ENCODE data around the gene CDKN1C.

Gene CDKN1C

DNA sequence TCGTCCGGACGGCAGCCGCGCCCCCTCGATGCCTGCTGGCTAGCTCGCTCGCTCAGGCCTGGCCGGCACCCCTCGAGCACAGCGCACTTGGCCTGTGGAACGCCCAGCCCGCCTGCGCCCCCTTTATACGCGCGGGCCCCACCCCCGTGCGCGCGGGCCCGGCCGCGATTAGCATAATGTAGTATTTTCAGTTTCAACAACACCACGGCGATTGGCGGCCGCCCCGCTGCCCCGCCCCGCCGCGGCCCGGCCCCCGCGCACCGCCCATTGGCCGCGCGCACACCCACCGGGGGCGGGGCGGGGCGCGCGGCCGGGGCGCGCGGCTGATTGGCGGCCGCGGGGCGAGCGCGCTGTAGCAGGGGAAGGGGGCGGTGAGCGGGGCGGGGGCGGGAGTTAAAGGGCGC, at the start of gene CDKN1C:
TSS of gene CDKN1C (minus strand) at position 98 of the 404 bp plus-strand sequence. CDS start 319 bp downstream, outside the sequence.
- peak; percentile 83 to 91 for DNase-seq

DNA sequence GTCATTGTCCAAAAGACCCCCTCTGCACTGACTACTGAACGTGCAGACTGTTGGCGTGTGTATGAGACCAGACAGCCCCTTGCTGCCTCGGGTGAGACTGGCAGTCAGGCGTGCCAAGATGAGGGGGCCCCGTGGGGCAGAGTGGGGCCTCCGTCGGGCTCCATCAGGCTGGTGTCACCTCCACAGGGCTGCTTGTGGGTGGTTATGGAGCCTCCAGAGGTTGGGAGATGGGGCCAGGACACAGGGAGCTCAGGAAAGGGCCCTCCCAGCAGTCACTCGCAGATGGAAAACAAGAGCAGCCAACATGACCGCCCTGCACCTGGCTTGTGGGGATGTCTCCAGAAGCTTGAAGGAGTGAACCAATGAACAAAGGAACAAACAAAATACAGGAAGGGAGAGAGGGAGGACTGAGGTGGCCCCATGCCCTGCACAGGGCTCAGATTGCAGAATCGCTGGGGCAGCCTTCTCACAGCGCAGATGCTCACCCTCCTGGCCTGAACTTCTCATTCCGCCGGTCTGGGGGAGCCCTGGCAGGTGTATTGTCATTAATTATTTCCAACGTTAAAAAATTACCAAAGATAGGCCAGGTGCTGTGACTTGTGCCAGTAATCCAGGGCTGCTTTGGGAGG, 49.1 kb upstream of the CDKN1C start:
- no peak for DNase-seq

DNA sequence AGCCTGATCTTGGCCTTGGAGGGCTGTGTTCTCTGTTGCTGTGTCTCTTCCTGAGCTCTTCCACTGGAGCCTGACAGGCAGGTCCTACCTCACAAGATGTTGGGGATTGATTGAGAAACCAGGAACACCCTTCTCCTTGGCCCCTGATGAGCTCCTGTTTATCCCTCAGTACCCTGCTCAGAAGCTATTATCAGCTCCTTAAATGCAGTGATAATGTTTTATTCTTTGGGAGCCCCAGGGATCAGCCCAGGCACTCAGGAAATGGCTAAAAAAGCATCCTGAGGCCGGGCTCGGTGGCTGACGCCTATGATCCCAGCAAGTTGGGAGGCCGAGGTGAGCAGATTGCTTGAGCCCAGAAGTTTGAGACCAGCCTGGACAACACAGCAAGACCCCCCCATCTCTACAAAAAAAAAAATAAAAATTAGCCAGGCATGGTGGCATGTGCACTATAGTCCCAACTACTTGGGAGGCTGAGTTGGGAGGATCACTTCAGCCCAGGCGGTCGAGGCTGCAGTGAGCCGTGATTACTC, 48.5 kb upstream of the CDKN1C start:
- no peak for DNase-seq

DNA sequence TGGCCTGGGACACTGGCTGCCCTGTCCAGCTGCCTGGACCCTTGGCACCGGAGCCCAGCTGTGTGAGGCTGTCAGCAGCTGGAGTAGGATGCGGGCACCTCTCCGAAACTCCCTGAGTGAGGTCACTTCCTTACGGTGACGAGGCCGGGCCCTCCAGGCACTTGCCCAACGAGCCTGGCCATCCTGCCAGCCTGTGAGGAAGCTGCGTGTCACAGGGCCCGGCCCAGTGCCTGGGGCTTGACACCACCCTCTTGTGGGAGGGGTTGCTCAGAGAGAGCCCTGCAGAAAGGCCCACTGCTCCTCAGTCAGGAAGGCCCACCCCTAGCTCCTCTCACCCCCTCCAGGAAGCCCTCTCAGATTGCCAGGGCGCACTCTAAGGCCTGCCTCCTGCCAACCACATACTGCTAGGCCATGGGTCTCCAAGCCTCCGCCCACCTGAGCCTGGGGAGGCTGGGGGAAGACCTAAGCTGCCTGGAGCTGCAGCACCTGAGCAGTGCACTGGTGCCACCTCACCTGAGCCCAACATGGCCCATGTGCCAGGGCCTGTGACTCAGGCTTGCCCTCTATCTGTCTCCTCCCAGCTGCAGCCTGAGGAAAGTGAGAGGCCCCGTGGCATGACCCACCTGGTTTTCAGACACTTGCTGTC, 47.9 kb upstream of the CDKN1C start:
- DNase-seq: peak; percentile 69 to 82

DNA sequence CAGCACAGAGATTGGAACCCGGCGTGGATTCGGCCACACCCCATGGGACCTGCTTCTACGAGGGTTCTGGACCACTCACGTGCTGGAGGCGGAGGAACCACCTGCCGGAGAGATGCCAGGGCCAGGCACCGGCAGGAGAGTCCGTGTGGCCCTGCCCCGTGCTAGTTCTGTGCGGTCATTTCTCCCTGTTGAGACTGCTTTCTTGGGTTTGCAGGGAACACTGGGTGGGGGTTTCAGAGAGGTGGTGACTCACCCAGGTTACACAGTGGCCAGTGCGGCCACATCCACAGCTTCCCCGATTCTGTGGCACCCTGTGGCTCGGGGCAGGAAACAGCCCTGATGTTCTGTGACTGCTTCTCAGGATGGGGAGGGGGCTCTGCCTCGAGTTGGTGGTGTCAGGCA, 47.3 kb upstream of the CDKN1C start:
- peak in 1 of 2 donors; percentile 56 for DNase-seq

DNA sequence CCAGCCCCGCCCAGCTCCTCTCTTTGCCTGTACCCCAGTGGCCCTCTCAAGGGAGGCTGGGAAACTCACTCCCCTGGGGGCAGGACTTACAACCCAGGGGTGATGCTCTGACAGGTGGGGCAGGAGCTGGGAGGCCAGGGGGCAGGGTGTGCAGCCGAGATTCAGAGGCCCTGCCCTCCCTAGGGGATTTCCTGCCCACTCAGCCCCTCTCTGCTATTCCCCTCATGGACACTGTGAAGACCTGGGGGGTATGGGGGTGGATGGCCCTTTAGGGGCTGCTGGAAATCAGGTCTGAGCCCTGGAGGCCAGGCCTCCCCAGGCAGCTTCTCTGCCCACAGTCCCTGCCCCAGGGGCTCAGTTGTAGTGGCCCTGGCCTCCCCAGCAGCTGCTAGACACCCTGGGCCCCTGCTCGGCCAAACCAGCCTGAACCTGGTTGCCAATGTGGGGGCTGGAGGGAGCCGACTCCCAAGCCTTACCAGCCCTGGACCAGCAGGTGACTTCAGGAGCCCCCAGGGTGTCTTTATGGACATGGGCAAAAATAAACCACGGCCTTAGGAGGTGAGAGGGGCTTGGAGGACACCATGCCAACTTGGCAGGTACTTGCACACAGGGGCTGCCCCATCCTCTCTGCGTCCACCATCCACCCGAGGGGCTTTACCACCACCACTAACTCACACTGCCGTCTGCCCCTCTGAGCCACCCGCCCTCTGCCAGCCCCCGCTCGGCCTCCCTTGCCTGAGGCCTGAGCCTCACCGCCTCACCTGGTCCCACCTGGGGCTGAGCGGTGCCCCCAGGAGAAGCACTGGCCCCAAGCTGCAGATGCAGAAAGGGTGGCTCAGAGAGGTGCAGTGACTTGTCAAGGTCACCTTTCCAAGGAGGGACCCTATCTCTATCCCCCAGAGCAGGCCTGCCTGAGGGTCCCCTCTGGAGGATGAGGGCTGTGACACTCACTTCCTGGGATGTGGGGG, 46.5 kb upstream of the CDKN1C start:
- no peak for DNase-seq

DNA sequence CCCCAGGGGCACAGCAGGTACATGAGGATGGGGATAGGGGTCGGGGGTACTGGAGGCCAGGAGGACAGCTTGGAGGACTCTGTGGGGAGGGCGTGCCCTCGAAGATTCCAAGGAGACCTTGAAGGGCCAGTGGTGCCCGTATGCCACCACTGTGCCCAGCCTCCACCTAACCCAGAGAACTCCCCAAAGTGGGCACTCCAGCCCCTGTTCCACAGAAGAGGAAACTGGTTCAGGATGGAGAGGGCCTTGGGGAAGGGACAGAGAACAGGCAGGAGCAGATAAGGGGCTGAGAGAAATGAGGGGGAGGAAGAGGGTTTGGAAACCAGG, 45.8 kb upstream of the CDKN1C start:
- no peak for DNase-seq

DNA sequence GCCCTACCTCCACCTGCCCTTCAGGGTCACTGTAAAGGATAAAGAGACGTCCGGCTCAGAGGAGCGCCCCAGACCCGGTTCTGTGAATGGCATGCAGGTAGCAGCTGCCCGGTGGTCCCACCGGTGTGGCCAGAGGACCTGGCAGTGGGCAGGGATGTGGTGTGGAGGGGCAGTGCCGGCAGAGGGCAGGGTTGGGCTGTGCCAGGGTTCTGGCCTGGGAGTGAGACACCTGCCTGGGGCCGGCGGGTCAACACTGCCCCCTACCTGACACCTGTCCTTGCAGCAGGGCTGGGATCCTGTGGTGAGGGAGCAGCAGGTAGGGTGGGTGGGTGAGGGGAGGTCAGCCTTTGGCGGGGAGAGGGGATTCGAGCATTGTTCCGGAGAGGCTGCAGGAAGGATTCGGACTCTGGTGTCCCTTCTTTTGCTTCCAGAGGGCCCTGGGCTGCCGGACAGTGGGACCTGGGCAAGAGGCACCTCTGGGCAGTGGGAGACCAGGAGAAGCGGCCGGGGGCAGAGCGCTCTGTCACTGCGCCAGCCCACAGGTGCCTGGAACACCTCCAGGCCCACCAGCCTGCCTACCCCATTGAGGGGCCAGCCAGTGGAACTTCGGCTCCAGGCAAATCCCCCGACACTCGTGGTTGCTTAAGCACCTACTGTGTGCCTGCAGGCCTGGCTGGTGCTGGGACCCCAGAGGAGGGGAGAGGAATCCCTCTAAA, 45.3 kb upstream of the CDKN1C start:
- peak; percentile 53 to 61 for DNase-seq

DNA sequence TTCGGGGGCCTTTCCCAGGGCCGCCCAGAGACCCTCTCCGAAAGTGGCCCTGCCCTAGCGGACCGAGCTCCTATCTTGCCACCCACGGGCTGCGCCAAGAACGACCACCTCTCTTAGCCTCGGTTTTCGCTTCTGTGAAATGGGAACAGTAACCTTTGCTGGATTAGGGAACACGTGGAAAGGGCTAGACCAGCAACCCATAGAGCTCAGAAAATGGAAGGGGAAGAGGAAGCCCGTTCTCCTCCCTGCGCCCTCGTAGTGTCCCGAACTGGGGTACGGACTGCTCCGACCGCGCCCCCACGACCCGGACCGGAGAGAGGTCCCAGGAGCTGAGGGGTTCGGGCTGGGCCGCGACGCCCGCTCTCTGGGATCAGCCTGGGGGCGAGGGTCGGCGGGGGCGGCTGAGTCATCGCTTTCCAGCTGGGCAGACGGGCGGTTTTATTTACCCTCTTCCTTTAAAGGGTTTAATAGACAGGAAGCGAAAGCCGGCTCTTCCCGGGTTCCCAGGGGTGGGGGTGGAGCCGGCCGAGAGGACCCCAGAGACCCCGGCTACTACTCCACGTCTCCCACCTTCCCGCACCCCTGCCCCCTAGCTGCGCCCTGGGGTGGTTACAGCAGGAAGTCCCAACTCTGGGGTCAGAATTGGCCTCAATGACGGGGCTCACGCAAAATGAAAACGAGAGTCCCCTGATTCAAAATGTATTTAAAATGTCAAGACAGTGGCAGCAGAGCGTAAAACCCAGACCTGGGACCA, 44.6 kb upstream of the CDKN1C start:
- DNase-seq: peak; percentile 19 to 43

DNA sequence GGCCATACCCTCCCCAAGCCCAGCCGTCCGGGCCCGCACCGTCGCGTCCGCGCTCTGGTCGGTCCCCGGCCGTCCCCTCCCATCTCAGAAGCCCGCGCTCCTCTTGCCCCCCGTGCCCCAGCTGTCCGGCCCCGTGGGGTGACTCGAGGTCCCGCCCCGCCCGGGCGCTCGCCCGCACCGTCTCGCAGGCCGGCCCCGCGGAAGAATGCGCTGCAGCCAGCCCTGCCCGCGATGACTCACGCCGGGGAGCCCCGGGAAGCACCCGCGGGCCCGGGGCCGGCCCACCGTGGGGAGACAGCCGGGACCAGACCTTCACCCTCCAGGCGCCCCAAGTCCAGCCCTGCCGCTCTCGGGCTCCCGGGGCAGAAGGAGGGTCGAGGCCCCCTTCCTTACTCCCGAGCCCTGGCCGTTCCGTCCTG, 44.0 kb upstream of the CDKN1C start:
- DNase-seq: peak; percentile 44 to 56

DNA sequence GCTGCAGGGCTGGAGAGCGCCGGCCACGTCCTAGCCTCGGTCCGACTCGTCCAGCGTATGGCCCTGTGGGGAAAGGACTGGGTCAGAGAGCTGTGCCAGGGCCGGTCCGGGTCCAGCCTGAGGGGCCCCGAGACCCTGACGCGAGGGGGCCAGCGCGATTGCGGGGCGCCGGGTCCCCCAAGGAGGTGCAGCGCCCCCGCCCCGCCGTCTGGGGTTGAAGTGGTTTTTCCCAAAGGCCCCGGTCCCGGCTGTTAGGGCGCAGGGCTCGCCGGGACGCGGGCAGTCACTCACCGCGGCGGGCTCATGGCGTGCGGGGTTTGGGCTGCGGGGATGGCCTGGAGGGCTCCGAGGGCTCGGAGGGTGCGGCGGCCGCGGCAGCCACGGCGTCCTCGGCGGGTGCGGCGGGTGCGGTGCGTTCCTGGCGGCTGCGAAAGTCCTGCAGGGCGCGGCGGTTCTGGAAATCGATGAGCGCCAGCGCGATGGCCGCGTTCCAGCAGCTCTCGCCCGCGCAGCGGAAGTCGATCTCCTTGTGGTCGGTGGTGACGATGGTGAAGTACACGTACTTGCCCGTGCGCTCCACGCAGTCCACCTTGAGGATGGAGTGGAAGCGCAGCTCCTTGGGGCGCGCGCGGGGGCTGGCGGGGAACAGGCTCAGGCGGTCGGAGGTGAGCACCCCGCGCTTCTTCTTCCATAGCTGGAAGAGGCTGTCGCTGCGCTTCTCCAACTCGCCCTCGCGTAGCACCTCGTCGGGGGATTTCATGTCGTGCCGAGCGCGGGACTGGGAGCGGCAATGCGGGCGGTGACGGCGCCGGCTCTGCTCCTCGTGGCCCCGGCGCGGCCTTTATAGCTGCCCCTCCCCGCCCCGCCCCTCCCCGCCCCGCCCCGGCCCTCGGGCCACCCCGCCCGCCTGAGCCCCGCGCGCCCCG, 43.3 kb upstream of the CDKN1C start, which contains the start of gene PHLDA2:
TSS of gene PHLDA2 (minus strand) at position 816 of the 926 bp plus-strand sequence. CDS start at position 760, 56 bp downstream.
- peak; percentile 59 to 67 for DNase-seq

DNA sequence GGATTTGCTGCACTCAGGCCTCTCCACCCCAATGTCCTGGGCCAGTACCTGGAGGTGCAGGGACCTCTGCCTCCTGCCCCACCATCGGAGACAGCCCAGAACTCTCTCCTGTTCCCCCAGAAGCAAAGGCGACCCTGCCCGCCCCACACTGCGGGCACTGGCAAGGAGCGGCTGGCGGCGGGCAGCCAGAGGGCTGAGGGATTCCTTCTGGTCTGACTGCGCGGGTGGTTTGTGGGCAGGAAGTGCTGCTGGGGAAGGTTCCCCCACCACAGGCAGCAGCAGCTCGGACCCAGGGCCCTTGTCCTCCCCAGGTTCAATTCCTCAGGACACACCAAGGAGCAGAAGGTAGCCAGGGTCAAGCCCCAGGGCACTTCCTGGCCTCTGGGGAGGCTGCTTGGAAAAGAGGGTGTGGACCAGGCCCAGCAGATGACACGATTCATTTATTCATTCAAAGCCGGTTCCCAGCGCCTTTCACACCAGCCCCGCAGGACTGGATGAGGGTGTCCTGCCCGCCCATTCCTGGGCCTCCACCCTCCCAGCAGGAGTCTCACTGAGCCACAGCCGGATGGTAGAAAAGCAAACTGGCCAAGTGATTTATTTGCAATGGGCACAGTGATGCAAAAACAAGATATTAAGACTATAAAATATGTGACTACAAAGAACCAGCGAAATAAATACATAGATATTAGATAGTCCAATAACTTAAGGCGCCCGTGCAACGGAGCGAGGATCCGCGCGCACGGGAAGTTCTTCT, 42.5 kb upstream of the CDKN1C start:
- no peak for DNase-seq

DNA sequence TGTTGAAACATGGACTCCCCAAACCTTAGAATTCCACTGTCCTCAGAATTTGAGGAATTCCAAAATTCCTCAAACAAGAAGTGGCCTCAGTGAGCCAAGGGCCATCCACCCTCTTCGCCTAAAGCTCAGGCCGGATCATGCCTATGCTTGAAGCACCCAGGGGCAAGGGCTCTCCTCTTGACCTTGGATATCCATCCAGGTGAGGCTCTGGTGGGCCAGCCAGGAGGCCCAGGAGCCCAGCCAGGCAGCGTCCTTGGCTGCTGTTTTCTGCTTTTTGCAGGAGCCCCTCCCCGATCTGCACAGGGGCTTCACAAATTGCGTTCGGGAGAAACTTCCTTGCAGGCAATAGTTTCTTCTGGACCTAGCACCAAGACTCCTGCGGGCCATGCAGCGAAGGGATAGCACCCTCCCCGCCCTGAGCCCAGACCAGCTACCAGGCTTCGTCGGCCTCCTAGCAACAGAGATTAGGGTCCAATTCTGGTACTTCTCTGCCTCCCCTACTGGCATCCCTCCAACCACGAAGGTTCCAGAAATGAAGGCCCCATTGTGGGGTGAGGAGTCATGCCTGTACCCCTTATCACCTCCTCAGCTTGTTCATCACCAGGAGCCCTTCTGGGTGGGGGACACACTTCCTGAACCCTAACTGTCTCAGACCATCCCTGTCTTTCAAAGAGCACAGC, 41.7 kb upstream of the CDKN1C start:
- no peak for DNase-seq

DNA sequence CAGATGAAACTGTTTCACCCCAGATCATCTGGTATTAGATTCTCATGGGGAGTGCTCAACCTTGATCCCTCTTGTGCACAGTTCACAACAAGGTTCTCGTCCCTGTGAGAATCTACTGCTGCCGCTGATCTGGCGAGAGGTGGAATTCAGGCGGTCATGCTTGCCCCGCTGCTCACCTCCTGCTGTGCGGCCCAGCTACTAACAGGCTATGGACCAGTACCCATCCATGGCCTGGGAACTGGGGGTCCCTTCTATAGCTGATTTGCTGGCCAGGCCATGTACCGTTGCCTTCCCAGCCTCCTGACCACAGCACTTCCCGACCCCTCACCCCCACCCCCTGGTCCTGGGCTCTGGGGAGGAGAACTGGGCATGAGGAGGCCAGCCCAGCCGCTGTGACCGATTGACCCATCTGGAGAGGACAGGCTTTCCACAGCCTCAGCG, 41.1 kb upstream of the CDKN1C start:
- DNase-seq: no peak

DNA sequence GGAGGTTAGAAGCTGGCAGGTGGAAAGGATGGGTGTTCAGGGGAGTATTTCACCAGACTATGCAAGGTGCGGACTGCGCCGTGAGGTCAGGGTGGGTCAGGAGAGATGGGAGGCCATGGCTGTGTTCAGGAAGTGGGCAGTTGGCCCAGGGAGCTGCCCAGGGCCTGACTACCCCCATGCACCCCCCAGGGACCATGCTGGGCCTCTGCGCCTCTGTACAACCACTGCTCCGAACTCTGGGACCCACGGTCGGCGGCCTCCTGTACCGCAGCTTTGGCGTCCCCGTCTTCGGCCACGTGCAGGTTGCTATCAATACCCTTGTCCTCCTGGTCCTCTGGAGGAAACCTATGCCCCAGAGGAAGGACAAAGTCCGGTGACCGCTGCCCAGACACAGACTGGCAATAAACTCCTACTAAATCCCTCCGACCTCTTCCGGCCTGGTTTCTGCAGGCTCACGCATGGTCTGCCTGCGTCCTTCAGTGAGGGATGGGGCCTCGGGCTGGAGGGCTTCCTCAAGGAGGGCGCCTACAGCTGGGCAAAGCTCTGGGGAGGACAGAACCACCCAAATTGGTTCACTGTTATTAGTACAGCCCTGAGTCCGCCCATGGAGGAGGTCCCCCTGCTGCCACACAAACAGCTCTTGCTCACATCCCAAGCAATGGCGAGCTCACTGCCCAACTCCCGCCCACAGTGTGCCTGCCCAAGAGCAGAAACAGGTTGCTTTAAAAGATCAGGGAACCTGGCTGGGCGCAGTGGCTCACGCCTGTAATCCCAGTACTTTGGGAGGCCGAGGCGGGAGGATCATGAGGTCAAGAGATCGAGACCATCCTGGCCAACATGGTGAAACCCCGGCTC, 39.5 kb upstream of the CDKN1C start:
- no peak for DNase-seq

DNA sequence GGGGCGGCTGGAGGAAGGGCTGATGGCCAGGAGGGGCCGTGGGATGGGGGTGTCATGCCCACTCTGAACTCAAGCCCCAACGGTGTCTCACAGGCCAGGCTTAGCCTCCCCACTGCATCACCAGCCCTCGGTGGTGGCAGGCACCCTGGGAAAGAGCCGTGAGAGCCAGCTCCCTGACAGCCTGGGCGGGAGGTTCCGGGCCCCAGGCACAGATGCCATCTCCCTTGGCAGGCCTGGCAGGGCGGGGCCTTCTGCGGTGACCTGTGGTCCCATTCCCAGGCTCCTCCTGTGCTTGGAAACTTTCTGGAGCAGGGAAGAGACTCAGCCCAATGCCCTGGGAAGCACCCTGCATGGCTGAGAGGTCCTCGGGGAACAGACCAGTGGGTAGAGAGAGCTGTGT, 38.8 kb upstream of the CDKN1C start:
- DNase-seq: no peak

DNA sequence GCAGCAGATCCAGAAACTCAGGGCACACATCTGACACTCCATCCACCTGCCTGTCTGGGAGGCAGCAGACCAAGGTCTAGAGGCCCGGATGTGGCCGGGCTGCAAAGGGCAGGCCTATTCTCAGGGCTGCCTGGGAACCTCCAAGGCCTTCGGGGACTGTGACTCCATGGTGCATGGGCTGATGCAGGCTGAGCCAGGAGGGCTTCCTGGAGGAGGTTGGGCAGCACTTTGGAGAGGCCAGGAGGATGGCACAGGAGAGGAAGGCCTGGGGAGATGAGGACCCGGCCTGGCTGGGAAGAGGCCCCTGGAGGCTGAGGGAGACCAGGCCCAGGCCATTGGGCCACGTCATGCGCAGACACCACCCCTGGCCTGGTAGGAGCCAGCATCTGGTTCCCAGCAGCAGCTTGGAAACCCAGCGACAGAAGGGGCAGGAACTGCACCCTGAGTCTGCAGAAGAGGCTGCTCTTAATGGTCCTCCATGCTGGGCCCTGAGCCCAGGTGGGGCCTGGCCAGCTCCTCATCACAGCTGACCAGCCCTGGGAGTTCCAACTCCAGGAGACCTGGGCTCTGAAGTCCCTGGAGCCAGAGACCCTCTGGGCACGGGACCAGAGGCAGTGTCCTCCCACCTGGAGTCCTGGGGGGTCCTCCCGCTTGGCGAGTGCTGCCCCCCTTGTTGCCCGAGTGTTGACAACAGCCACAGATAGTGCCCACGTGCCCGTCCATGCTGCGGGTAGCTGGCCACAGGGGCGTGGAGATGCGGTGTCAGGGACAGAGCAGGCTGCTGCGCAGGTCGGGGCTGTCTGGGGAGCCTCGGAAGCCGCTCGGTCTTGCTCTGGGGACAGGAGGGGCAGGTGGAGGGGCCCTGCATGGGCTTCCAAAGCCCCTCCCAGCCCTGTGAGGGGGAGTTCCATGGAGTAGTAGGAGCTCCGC, 38.1 kb upstream of the CDKN1C start:
- DNase-seq: no peak

Data from CD4-positive, alpha-beta T cell treated with Interferon alpha-2 for 1 hour (primary cell).